HepG2 (cell line): ENCODE measurements around the gene AKAP8L. TPM values are rescaled to one million over a fixed set of nuclear protein-coding genes. Genes with fewer than 3 reads are reported as not detected.

ENCODE experiments used
- ATF4 ChIP-seq, 2 experiments: fragments of 450-650 bp in 1 of 2; sonication (generic) in 1 of 2; formaldehyde crosslinking; IDR thresholded peaks; 2 replicates each; pipeline versions ENCODE4 v1.5.0 to v1.8.0; 2020 to 2022; ENCODE audit warnings: mild to moderate bottlenecking in 1 of 2, missing genetic modification reagents in 1 of 2
- CTCF ChIP-seq: sonication (generic); formaldehyde crosslinking; IDR thresholded peaks from 2 replicates; pipeline ENCODE4 v1.5.0; 2020; ENCODE audit warnings: mild to moderate bottlenecking, missing genetic modification reagents, moderate library complexity
- GABPA ChIP-seq, 2 experiments: IDR thresholded peaks; 2 replicates each; pipeline ENCODE4 v1.6.1; 2011 to 2016; ENCODE audit warnings: low read depth in 2 of 2, low read length in 1 of 2, missing biosample characterization in 1 of 2, missing genetic modification characterization in 1 of 2
- HHEX ChIP-seq: IDR thresholded peaks from 2 replicates; pipeline ENCODE4 v1.6.1; 2016; ENCODE audit warnings: control low read depth
- HOXA9 ChIP-seq: sonication (generic); formaldehyde crosslinking; IDR thresholded peaks from 2 replicates; pipeline ENCODE4 v1.8.1; 2022; ENCODE audit warnings: missing genetic modification reagents, mild to moderate bottlenecking, moderate library complexity, borderline replicate concordance
- KIAA2018 ChIP-seq: sonication (generic); formaldehyde crosslinking; IDR thresholded peaks from 2 replicates; pipeline ENCODE4 v1.5.0; 2020; ENCODE audit warnings: mild to moderate bottlenecking, missing genetic modification reagents, borderline replicate concordance
- KLF13 ChIP-seq: sonication (generic); formaldehyde crosslinking; IDR thresholded peaks from 2 replicates; pipeline ENCODE4 v1.4.0; 2020; ENCODE audit warnings: mild to moderate bottlenecking, missing genetic modification reagents
- SMAD3 ChIP-seq: sonication (generic); formaldehyde crosslinking; IDR thresholded peaks from 2 replicates; pipeline ENCODE4 v1.4.0; 2020; ENCODE audit warnings: missing genetic modification reagents
- SOX5 ChIP-seq: IDR thresholded peaks from 2 replicates; pipeline ENCODE4 v1.6.1; 2016; ENCODE audit warnings: borderline replicate concordance
- SRSF9 ChIP-seq: fragments of 200-400 bp; formaldehyde crosslinking; IDR thresholded peaks from 2 replicates; pipeline ENCODE4 v1.6.1; 2018; ENCODE audit warnings: borderline replicate concordance, mild to moderate bottlenecking, low read depth, low read length; ENCODE audit not compliant: insufficient read depth, poor library complexity, severe bottlenecking
- TCF7L2 ChIP-seq: IDR thresholded peaks from 2 replicates; pipeline ENCODE4 v1.6.1; 2011; ENCODE audit warnings: mild to moderate bottlenecking, low read depth, low read length, moderate library complexity
- TFAP4 ChIP-seq: sonication (generic); IDR thresholded peaks from 2 replicates; pipeline ENCODE4 v1.6.1; 2016; ENCODE audit warnings: low read depth, borderline replicate concordance
- ZFP90 ChIP-seq: sonication (generic); formaldehyde crosslinking; IDR thresholded peaks from 2 replicates; pipeline ENCODE4 v1.8.0; 2022; ENCODE audit warnings: missing genetic modification reagents, mild to moderate bottlenecking, inconsistent platforms, borderline replicate concordance
- ZNF101 ChIP-seq: sonication (generic); formaldehyde crosslinking; IDR thresholded peaks from 2 replicates; pipeline ENCODE4 v1.4.0; 2020; ENCODE audit warnings: mild to moderate bottlenecking, low read depth, missing genetic modification reagents, borderline replicate concordance
- ZNF567 ChIP-seq: sonication (generic); formaldehyde crosslinking; IDR thresholded peaks from 2 replicates; pipeline ENCODE4 v1.8.1; 2023; ENCODE audit warnings: mild to moderate bottlenecking, missing genetic modification reagents, borderline replicate concordance
- ZNF616 ChIP-seq: sonication (generic); formaldehyde crosslinking; IDR thresholded peaks from 2 replicates; pipeline ENCODE4 v1.5.0; 2020; ENCODE audit warnings: low read depth, mild to moderate bottlenecking, missing genetic modification reagents
- polyA plus RNA-seq, 8 experiments: library from polyadenylated mRNA; depleted of rRNA in 3 of 8; stranded (reverse) in 7 of 8; unstranded in 1 of 8; fragments of >200 nt; fragmentation: Illumina TruSeq in 4 of 8; extraction: Trizol in 4 of 8; gene quantifications; 2 replicates each; pipeline versions ENCODE4 v1.2.1 to v1.2.3, GENCODE V29; 2011 to 2016; ENCODE audit warnings: low read depth in 4 of 8, missing spikeins in 1 of 8, mixed read lengths in 1 of 8; ENCODE audit not compliant: insufficient read depth in 1 of 8
- total RNA-seq, 5 experiments: library from RNA; depleted of rRNA; stranded (reverse); fragments of >200 nt; fragmentation: Illumina TruSeq; extraction: Trizol; gene quantifications; 2 replicates each; pipeline ENCODE4 v1.2.3, GENCODE V29; 2016; ENCODE audit warnings: low read depth in 1 of 5

AKAP8L gene
- total and polyA plus RNA-seq, 2 of the 13 experiments (the other 11 are each of a cell fraction or from before 2014, with no cell fraction given) = 48.2 to 49.6 TPM

- TF ChIP-seq KIAA2018 = no peak
- no peak; the same call in 1 of the 2 replicates for TF ChIP-seq CTCF (CRISPR knock-in tag)
- no peak for TF ChIP-seq ZFP90
- no peak for TF ChIP-seq ZNF101 (CRISPR knock-in tag)
- TF ChIP-seq SMAD3 = no peak
- no peak for TF ChIP-seq SRSF9
- no peak for TF ChIP-seq ATF4 (CRISPR knock-in tag; IDR thresholded peaks at IDR 0.05)
- no peak for TF ChIP-seq TCF7L2
- TF ChIP-seq KLF13 = no peak
- no peak for TF ChIP-seq HHEX (CRISPR knock-in tag)
- TF ChIP-seq GABPA (IDR thresholded peaks at IDR 0.05; ENCODE audit: low read depth, low read length) = peak; percentile 34
- 0 out of 2 replicates have a peak, but pooled peaks have one; percentile 7 for TF ChIP-seq GABPA (CRISPR knock-in tag; IDR thresholded peaks at IDR 0.05; ENCODE audit: low read depth)
- TF ChIP-seq HOXA9 (CRISPR knock-in tag) = no peak
- no peak for TF ChIP-seq ZNF616
- TF ChIP-seq SOX5 (CRISPR knock-in tag) = no peak
- TF ChIP-seq TFAP4 = no peak
- no peak for TF ChIP-seq ZNF567 (CRISPR knock-in tag)
Observed at GRCh38 chr19:15331419-15332310, 87.1 kb downstream of the AKAP8L start (continued).
